IMR-90 (cell line): Measurements from ENCODE around the gene KICS2. TPM values are rescaled to one million over a fixed set of nuclear protein-coding genes. Genes with fewer than 3 reads are reported as not detected.

Experiments used
- ATAC-seq: fragments of 200-7000 bp; cut with Tn5 transposase; 2 replicates; pipeline ENCODE4 v1.9.1; 2020; ENCODE audit warnings: low read depth, mild to moderate bottlenecking, moderate library complexity
- BruUV-seq: library from RNA; stranded (reverse); fragments of 400-500 nt; replicated peaks from 2 replicates; lab custom pipeline; 2021; lab: Mats Ljungman, UMichigan
- CTCF ChIA-PET: fragments of 300-600 bp; formaldehyde crosslinking; extraction: SDS; loops from one replicate; lab custom pipeline; 2021; ENCODE audit warnings: antibody characterized with exemption; lab: Yijun Ruan, JAX
- POLR2A ChIA-PET: fragments of 300-600 bp; sonication (Branson Sonifier 250); formaldehyde crosslinking; loops from one replicate; lab custom pipeline; 2022; ENCODE audit warnings: antibody characterized with exemption; ENCODE audit not compliant: unreplicated experiment; lab: Charles Lee
- DNase-seq: peaks from one replicate; pipeline ENCODE4 v3.0.0; 2013
- H2AFZ ChIP-seq: replicated peaks from 2 replicates; pipeline ENCODE3; 2013; ENCODE audit warnings: low read length, mild to moderate bottlenecking; ENCODE audit not compliant: poor library complexity
- H2AK5ac ChIP-seq: 2 replicates; pipeline ENCODE4 v1.6.1; 2013; ENCODE audit warnings: low read depth, low read length, inconsistent platforms
- H2AK9ac ChIP-seq: replicated peaks from 2 replicates; pipeline ENCODE3; 2013; ENCODE audit warnings: mild to moderate bottlenecking, low read depth, low read length, moderate library complexity; ENCODE audit not compliant: poor library complexity
- H2BK120ac ChIP-seq: 2 replicates; pipeline ENCODE4 v1.6.1; 2013; ENCODE audit warnings: low read depth, low read length, inconsistent platforms
- H2BK15ac ChIP-seq: 3 replicates; pipeline ENCODE4 v1.6.1; 2013; ENCODE audit warnings: low read depth, low read length, inconsistent platforms
- H2BK20ac ChIP-seq: 2 replicates; pipeline ENCODE4 v1.6.1; 2013; ENCODE audit warnings: low read depth, mild to moderate bottlenecking, inconsistent platforms, low read length, moderate library complexity
- H2BK5ac ChIP-seq: 2 replicates; pipeline ENCODE4 v1.6.1; 2013; ENCODE audit warnings: mild to moderate bottlenecking, low read depth, low read length, inconsistent platforms; ENCODE audit not compliant: poor library complexity, severe bottlenecking
- H3K14ac ChIP-seq: replicated peaks from 2 replicates; pipeline ENCODE4 v1.6.1; 2013; ENCODE audit warnings: low read depth, low read length, inconsistent platforms
- H3K18ac ChIP-seq: 2 replicates; pipeline ENCODE4 v1.6.1; 2013; ENCODE audit warnings: low read depth, low read length, control low read depth
- H3K23ac ChIP-seq: 2 replicates; pipeline ENCODE4 v1.6.1; 2013; ENCODE audit warnings: low read depth, low read length, inconsistent platforms
- H3K27ac ChIP-seq: 2 replicates; pipeline ENCODE4 v1.5.1; 2013; ENCODE audit warnings: mild to moderate bottlenecking, control low read depth, low read length; ENCODE audit not compliant: insufficient read depth
- H3K27me3 ChIP-seq: 2 replicates; pipeline ENCODE4 v1.6.1; 2013; ENCODE audit warnings: low read length; ENCODE audit not compliant: control insufficient read depth, insufficient read depth
- H3K36me3 ChIP-seq: 2 replicates; pipeline ENCODE4 v1.6.1; 2013; ENCODE audit warnings: low read length, mixed read lengths; ENCODE audit not compliant: control insufficient read depth, insufficient read depth
- H3K4ac ChIP-seq: 2 replicates; pipeline ENCODE4 v1.6.1; 2013; ENCODE audit warnings: low read depth, low read length, inconsistent platforms
- H3K4me1 ChIP-seq: 2 replicates; pipeline ENCODE4 v1.6.1; 2013; ENCODE audit warnings: low read length, mixed read lengths; ENCODE audit not compliant: control insufficient read depth, insufficient read depth
- H3K4me2 ChIP-seq: 2 replicates; pipeline ENCODE4 v1.6.1; 2013; ENCODE audit warnings: low read depth, mild to moderate bottlenecking, control low read depth, low read length, moderate library complexity
- H3K4me3 ChIP-seq: 2 replicates; pipeline ENCODE4 v1.5.1; 2013; ENCODE audit warnings: low read depth, mild to moderate bottlenecking, control low read depth, low read length, moderate library complexity; ENCODE audit not compliant: insufficient read depth
- H3K56ac ChIP-seq: 2 replicates; pipeline ENCODE4 v1.6.1; 2013; ENCODE audit warnings: low read length, inconsistent platforms; ENCODE audit not compliant: insufficient read depth; ENCODE audit errors: extremely low read depth
- H3K79me1 ChIP-seq, 2 experiments: 2 replicates each; pipeline ENCODE4 v1.6.1; 2013; ENCODE audit warnings: low read length in 2 of 2, inconsistent platforms in 1 of 2, low read depth in 1 of 2
- H3K9ac ChIP-seq: 2 replicates; pipeline ENCODE4 v1.6.1; 2013; ENCODE audit warnings: low read depth, low read length, control low read depth
- H3K9me1 ChIP-seq: 2 replicates; pipeline ENCODE4 v1.6.1; 2013; ENCODE audit warnings: low read length, inconsistent platforms; ENCODE audit not compliant: insufficient read depth
- H3K9me3 ChIP-seq: 2 replicates; pipeline ENCODE4 v1.6.1; 2013; ENCODE audit warnings: low read length; ENCODE audit not compliant: control insufficient read depth, insufficient read depth
- H4K20me1 ChIP-seq: 2 replicates; pipeline ENCODE4 v1.6.1; 2013; ENCODE audit warnings: low read length, inconsistent platforms; ENCODE audit not compliant: insufficient read depth
- H4K5ac ChIP-seq: 2 replicates; pipeline ENCODE4 v1.6.1; 2013; ENCODE audit warnings: mild to moderate bottlenecking, low read depth, low read length, control low read depth
- H4K8ac ChIP-seq, 2 experiments: 2 replicates each; pipeline ENCODE4 v1.6.1; 2013; ENCODE audit warnings: low read depth in 2 of 2, low read length in 2 of 2, control low read depth in 1 of 2, inconsistent platforms in 1 of 2
- H4K91ac ChIP-seq: 2 replicates; pipeline ENCODE4 v1.6.1; 2013; ENCODE audit warnings: low read depth, low read length, inconsistent platforms; ENCODE audit not compliant: insufficient read depth
- BHLHE40 ChIP-seq: fragments of 150-350 bp; IDR thresholded peaks from 2 replicates; pipeline ENCODE4 v1.6.1; 2016; ENCODE audit warnings: mild to moderate bottlenecking, low read depth, low read length
- CTCF ChIP-seq: conservative IDR thresholded peaks from 2 replicates; pipeline ENCODE4 v1.5.1; 2012; ENCODE audit warnings: mild to moderate bottlenecking, low read depth, low read length, improper control_type of control experiment
- ELK1 ChIP-seq: fragments of 150-350 bp; IDR thresholded peaks from 2 replicates; pipeline ENCODE4 v1.6.1; 2016; ENCODE audit warnings: low read depth, mild to moderate bottlenecking, low read length, moderate library complexity, borderline replicate concordance
- FOS ChIP-seq: fragments of 150-350 bp; IDR thresholded peaks from 2 replicates; pipeline ENCODE4 v1.6.1; 2016; ENCODE audit warnings: low read depth, low read length
- MAFK ChIP-seq: IDR thresholded peaks from 2 replicates; pipeline ENCODE4 v1.6.1; 2012; ENCODE audit warnings: low read depth, low read length, improper control_type of control experiment
- MXI1 ChIP-seq: IDR thresholded peaks from 2 replicates; pipeline ENCODE4 v1.6.1; 2012; ENCODE audit warnings: low read depth, mild to moderate bottlenecking, low read length, moderate library complexity, borderline replicate concordance
- NFE2L2 ChIP-seq: fragments of 150-350 bp; IDR thresholded peaks from 2 replicates; pipeline ENCODE4 v1.6.1; 2016; ENCODE audit warnings: low read depth, mild to moderate bottlenecking, low read length
- POLR2A ChIP-seq: IDR thresholded peaks from 2 replicates; pipeline ENCODE4 v1.6.1; 2012; ENCODE audit warnings: mild to moderate bottlenecking, low read depth, low read length
- RAD21 ChIP-seq: IDR thresholded peaks from 2 replicates; pipeline ENCODE4 v1.6.1; 2012; ENCODE audit warnings: low read length, improper control_type of control experiment
- RCOR1 ChIP-seq: IDR thresholded peaks from 2 replicates; pipeline ENCODE4 v1.6.1; 2012; ENCODE audit warnings: mild to moderate bottlenecking, low read length, improper control_type of control experiment; ENCODE audit not compliant: insufficient replicate concordance
- RFX5 ChIP-seq: IDR thresholded peaks from 2 replicates; pipeline ENCODE4 v1.8.0; 2012; ENCODE audit warnings: low read depth, mild to moderate bottlenecking, low read length, moderate library complexity
- SMC3 ChIP-seq: fragments of 150-350 bp; IDR thresholded peaks from 2 replicates; pipeline ENCODE4 v1.6.1; 2016; ENCODE audit warnings: low read depth, mild to moderate bottlenecking, antibody characterized with exemption, low read length, moderate library complexity
- WGBS, 2 experiments: methylation state at CpG; one replicate each; pipeline versions ENCODE4 v1.1.5 to v1.1.7; 2013; ENCODE audit warnings: missing lambda C conversion rate in 2 of 2; ENCODE audit not compliant: insufficient read length in 1 of 2; ENCODE audit errors: extremely low coverage in 2 of 2; 5-methylcytosine and 5-hydroxymethylcytosine counted together
- dilution Hi-C: fragments of 300-500 bp; cut with HindIII; formaldehyde crosslinking; loops from one replicate; pipeline ENCODE4 v1.14.3; 2018; ENCODE audit warnings: low sequenced_read_pairs; ENCODE audit not compliant: unreplicated experiment
- in situ Hi-C: fragments of 300-500 bp; cut with MboI; formaldehyde crosslinking; loops from 3 replicates; pipeline ENCODE4 v1.14.3; 2019; ENCODE audit warnings: low sequenced_read_pairs, inconsistent platforms, mixed read lengths
- intact Hi-C: fragments of 100-400 bp; cut with micrococcal nuclease; formaldehyde crosslinking; loops from 2 replicates; pipeline ENCODE4 v1.10.0; 2022
- polyA plus RNA-seq, 3 experiments: library from polyadenylated mRNA; depleted of rRNA; stranded (reverse); fragments of >200 nt; gene quantifications; 2 replicates each; pipeline ENCODE4 v1.2.3, GENCODE V29; 2012; ENCODE audit warnings: low replicate concordance in 1 of 3
- total RNA-seq: library from RNA; depleted of rRNA; stranded (reverse); fragments of >200 nt; gene quantifications from 2 replicates; pipeline ENCODE4 v1.2.3, GENCODE V29; 2012

The KICS2 gene
- total and polyA plus RNA-seq, 2 of the 4 experiments (the other 2 are of a cell fraction) = 2.4 to 6.1 TPM

- H3K4ac ChIP-seq = 0 out of 2 replicates have a peak overlapping the region, but pooled peaks have one; percentile 56
- in situ Hi-C loops = no loop called here
- H2BK20ac ChIP-seq = no peak overlapping the region
- no peak overlapping the region for H3K27ac ChIP-seq
- H2BK120ac ChIP-seq = no peak overlapping the region
- intact Hi-C loops = loop anchor here (10.0 kb wide), 2 partner anchors 105 to 1935 kb away; no protein-coding TSS in a partner anchor
- TF ChIP-seq SMC3 (no peak), CTCF (no peak), RAD21 (no peak), RCOR1 (no peak), FOS (no peak), ELK1 (no peak), RFX5 (no peak), POLR2A (no peak), MAFK (no peak), BHLHE40 (no peak), NFE2L2 (no peak), MXI1 (no peak)
- no peak overlapping the region; the same call in 1 of the 2 replicates for H3K23ac ChIP-seq
- no peaks in the 10 kb centered on the region for H3K27me3 ChIP-seq
- no peak overlapping the region for H4K5ac ChIP-seq
- H3K4me3 ChIP-seq = no peak overlapping the region
- H3K14ac ChIP-seq = 0 out of 2 replicates have a peak overlapping the region, but pooled peaks have one; percentile 12
- no peaks in the 10 kb centered on the region for H3K36me3 ChIP-seq
- no peaks in the 10 kb centered on the region for H4K20me1 ChIP-seq
- ChIA-PET POLR2A (no interaction called here), CTCF (interaction anchor here (0.6 kb wide), 1 partner anchor 547 kb away, joined by 3 read pairs; no protein-coding TSS in a partner anchor)
- H3K9me1 ChIP-seq = peaks cover 3% of the 10 kb centered on the region; the same call in 1 of the 2 replicates
- H4K8ac ChIP-seq = no peak overlapping the region
- H2BK15ac ChIP-seq = peak overlapping the region; percentile 3; the same call in 1 of the 3 replicates
- H2AK9ac ChIP-seq = no peak overlapping the region
- DNase-seq = no peak
- H4K91ac ChIP-seq = no peak overlapping the region
- no peak overlapping the region for H2AK5ac ChIP-seq
- H3K9ac ChIP-seq = no peak overlapping the region
- peaks cover 2 to 17% of the 10 kb centered on the region in 2 experiments; a peak in 3 of 4 replicates for H3K79me1 ChIP-seq
- H3K9me3 ChIP-seq = no peaks in the 10 kb centered on the region
- H2AFZ ChIP-seq = no peak overlapping the region
- no CpG with 5 or more reads among the region's 3 CpGs for WGBS, 2 experiments
- no peak for ATAC-seq
- H3K56ac ChIP-seq = no peak overlapping the region
- no TSS peak for BruUV-seq
- H3K18ac ChIP-seq = no peak overlapping the region
- no peak overlapping the region for H3K4me2 ChIP-seq
- H2BK5ac ChIP-seq = no peak overlapping the region
- dilution Hi-C loops = no loop called here
- no peaks in the 10 kb centered on the region; the same call in 1 of the 2 replicates for H3K4me1 ChIP-seq
Observed at GRCh38 chr12:64220046-64220445, 2.0 kb downstream of the KICS2 start.
